Cardiac muscle cell (in vitro differentiated cells and primary cell): ENCODE measurements around the gene S100PBP. TPM values are rescaled to one million over a fixed set of nuclear protein-coding genes. Genes with fewer than 3 reads are reported as not detected.
"Not testable (repeated sequence)": the region's sequence is repeated elsewhere in the genome, so short reads cannot be mapped to it uniquely, and the experiment has no call there.

Experiments
- DNase-seq, 2 donors: peaks; one replicate each; pipeline versions ENCODE4 v3.0.0 to v3.0.0-alpha.2; 2010 to 2017; ENCODE audit warnings: low read depth in 1 of 2, low spot score in 1 of 2
- H3K27ac ChIP-seq: fragments of 200-600 bp; sonication (generic); 2 replicates; pipeline ENCODE4 v1.5.1; 2016
- H3K27me3 ChIP-seq: fragments of 200-600 bp; sonication (generic); 2 replicates; pipeline ENCODE4 v1.6.0; 2016; ENCODE audit warnings: control low read depth
- H3K36me3 ChIP-seq: fragments of 200-600 bp; sonication (generic); 2 replicates; pipeline ENCODE4 v1.5.1; 2016; ENCODE audit warnings: control low read depth
- H3K4me1 ChIP-seq: fragments of 200-600 bp; sonication (generic); 2 replicates; pipeline ENCODE4 v1.8.1; 2017; ENCODE audit warnings: low read depth, mild to moderate bottlenecking, mixed run types
- H3K4me3 ChIP-seq: fragments of 200-600 bp; sonication (generic); 2 replicates; pipeline ENCODE4 v1.5.1; 2016; ENCODE audit warnings: mild to moderate bottlenecking
- H3K9me3 ChIP-seq: fragments of 200-600 bp; sonication (generic); 2 replicates; pipeline ENCODE4 v1.5.1; 2017; ENCODE audit warnings: low read depth, mild to moderate bottlenecking, control low read depth
- CTCF ChIP-seq: IDR thresholded peaks from 2 replicates; pipeline ENCODE4 v1.5.1; 2012; ENCODE audit warnings: low read depth, mild to moderate bottlenecking, low read length
- polyA plus RNA-seq: library from polyadenylated mRNA; unstranded; fragments of >200 nt; fragmentation: Nextera tagmentation; extraction: Ambion mirVana; gene quantifications from 2 replicates; pipeline ENCODE4 v1.2.1, GENCODE V29; 2016
- total RNA-seq: library from RNA; depleted of rRNA; stranded (reverse); fragments of >200 nt; gene quantifications from 2 replicates; pipeline ENCODE4 v1.2.3, GENCODE V29; 2016

Gene S100PBP
- total and polyA plus RNA-seq, 2 experiments from 2014 or later: 30.5 to 40.5 TPM

DNA sequence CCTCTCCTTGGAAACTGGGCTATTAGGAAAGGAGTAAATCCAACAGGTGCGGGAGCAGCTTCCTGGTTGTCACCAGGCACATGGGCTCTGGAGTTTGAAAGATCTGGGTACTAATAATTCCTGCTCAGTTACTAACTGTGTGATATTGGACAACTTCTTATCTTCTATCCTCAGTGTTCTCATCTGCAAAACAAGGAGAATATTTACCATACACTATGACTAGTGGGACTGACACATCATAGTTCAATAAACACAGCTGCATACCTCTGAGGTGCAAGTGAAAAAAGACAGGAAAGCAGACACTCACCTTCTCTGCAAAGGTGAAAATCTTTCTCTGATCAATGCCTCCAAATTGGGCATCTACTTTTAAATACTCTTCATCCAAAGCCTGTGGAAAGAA is 20.0 kb upstream of the S100PBP start:
- Histone ChIP-seq H3K27me3 (no peaks in the 10 kb centered on the region), H3K4me1 (no peaks in the 10 kb centered on the region), H3K27ac (no peak overlapping the region), H3K4me3 (no peak overlapping the region), H3K9me3 (no peaks in the 10 kb centered on the region), H3K36me3 (peaks cover 11% of the 10 kb centered on the region)
- no peak for TF ChIP-seq CTCF
- no peak for DNase-seq

DNA sequence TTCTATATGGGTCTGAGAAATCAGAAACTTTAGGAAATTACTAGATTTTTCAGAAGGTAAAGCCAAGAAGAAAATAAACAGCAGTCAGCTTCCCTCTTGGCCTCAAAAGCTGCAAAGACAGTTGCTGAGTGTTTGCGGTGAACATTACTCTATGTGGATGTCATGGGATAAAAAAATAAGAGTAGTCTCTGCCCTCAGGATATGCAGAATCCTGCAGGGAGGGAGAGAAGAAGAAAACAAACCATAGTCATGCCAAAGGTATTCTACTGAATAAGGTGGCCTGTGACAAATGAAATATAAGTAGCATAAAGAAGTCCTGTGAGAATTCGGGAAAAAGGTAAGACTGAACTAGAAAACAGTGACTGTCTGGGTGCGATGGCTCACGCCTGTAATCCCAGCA is 19.3 kb upstream of the S100PBP start:
- H3K4me3 ChIP-seq: no peak overlapping the region
- TF ChIP-seq CTCF: no peak
- H3K4me1 ChIP-seq: no peaks in the 10 kb centered on the region
- H3K9me3 ChIP-seq: no peaks in the 10 kb centered on the region
- no peaks in the 10 kb centered on the region for H3K27me3 ChIP-seq
- peaks cover 11% of the 10 kb centered on the region for H3K36me3 ChIP-seq
- H3K27ac ChIP-seq: no peak overlapping the region
- no peak for DNase-seq

DNA sequence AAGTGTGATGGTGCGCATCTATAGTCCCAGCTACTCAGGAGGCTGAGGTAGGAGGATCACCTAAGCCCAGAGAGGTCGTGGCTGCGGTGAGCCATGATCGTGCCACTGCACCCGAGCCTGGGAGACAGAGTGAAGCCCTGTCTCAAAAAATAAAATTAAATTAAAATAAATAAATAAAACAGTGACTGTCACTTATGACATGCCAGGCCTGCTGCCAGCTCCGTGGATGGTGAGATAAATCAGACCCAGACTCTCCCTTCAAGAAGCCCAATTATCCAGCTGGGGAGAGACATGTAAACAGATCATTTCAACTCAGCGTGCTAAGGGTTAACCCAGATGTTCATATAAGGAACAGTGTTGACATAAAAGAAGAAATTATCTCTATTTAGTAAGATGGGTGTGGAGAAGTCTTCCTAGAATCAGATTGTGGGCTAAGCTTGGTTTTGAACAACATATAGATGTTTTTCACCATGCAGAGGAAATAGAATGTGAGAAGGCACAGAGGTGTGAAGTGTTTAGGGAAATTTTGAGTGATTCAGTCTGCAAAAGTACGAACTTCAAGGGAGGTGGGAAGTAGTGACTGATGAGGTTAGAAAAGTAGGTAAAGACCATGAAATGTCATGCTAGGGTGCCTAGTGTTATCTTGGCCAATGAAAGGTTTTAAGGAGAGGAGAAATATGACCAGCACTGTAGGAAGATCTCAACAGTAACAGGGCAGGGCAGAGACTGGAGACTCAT is 18.6 kb upstream of the S100PBP start:
- no peak for TF ChIP-seq CTCF
- H3K4me1 ChIP-seq: no peaks in the 10 kb centered on the region
- no peaks in the 10 kb centered on the region for H3K9me3 ChIP-seq
- H3K27me3 ChIP-seq: no peaks in the 10 kb centered on the region
- H3K27ac ChIP-seq: no peak overlapping the region
- no peak for DNase-seq
- H3K4me3 ChIP-seq: no peak overlapping the region
- peaks cover 11% of the 10 kb centered on the region for H3K36me3 ChIP-seq

DNA sequence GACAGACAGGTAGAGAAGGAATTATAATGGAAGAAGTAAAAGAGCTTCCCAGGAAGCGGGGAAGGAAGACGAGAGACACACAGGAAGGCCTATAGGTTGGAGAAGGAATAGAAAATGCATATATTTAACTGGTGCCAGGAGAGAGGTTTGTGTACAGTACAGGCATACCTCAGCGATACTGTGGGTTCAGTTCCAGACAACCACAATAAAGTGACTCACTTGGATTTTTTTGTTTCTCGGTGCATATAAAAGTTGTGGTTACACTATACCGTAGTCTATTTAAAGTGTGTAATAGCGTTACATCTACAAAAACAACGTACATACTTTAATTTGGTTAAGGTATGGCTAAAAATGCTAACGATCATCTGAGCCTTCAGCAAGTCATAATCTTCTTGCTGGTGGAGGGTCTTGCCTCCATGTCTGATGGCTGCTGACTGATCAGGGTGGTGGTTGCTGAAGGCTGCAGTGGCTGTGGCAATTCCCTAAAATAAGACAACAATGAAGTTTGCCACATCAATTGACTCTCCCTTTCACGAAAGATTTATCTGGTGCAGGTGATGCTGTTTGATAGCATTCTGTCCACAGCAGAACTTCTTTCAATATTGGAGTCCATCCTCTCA is 16.2 kb upstream of the S100PBP start:
- peaks cover 7% of the 10 kb centered on the region for H3K36me3 ChIP-seq
- H3K27me3 ChIP-seq: no peaks in the 10 kb centered on the region
- no peak for TF ChIP-seq CTCF
- H3K9me3 ChIP-seq: no peaks in the 10 kb centered on the region
- DNase-seq: no peak
- no peaks in the 10 kb centered on the region for H3K4me1 ChIP-seq
- H3K4me3 ChIP-seq: no peak overlapping the region
- H3K27ac ChIP-seq: no peak overlapping the region

DNA sequence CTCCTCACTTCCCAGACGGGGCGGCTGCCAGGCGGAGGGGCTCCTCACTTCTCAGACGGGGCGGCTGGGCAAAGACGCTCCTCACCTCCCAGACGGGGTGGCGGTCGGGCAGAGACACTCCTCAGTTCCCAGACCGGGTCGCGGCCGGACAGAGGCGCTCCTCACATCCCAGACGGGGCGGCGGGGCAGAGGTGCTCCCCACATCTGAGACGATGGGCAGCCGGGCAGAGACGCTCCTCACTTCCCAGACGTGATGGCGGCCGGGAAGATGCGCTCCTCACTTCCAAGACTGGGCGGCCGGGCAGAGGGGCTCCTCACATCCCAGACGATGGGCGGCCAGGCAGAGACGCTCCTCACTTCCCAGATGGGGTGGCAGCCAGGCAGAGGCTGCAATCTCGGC is 13.0 kb upstream of the S100PBP start:
- not testable (repeated sequence) for H3K36me3 ChIP-seq, H3K27ac ChIP-seq, H3K4me3 ChIP-seq, H3K27me3 ChIP-seq, DNase-seq, H3K9me3 ChIP-seq
- H3K4me1 ChIP-seq: peaks cover 14% of the 10 kb centered on the region

- H3K4me3 ChIP-seq: no peak overlapping the region
- TF ChIP-seq CTCF: no peak
- H3K36me3 ChIP-seq: peaks cover 6% of the 10 kb centered on the region
Observed at GRCh38 chr1:32806290-32806689, 11.2 kb upstream of the S100PBP start.

More at GRCh38 chr1:32806290-32806689, 11.2 kb upstream of the S100PBP start:
- Histone ChIP-seq H3K27me3 (no peaks in the 10 kb centered on the region), H3K27ac (peak overlapping the region; percentile 49), H3K9me3 (no peaks in the 10 kb centered on the region), H3K4me1 (peaks cover 32% of the 10 kb centered on the region)
- DNase-seq: peak in 1 of 2 donors; percentile 74
